HepG2 (cell line): ENCODE results near the gene SPC24. TPM values are rescaled to one million over a fixed set of nuclear protein-coding genes. Genes with fewer than 3 reads are reported as not detected.
A peak's percentile ranks its signal among the peaks of the same experiment; 100 is the strongest.

Experiments
- CERS6 ChIP-seq: sonication (generic); formaldehyde crosslinking; IDR thresholded peaks from 2 replicates; pipeline ENCODE4 v1.5.0; 2020; ENCODE audit warnings: missing genetic modification reagents
- DNMT1 ChIP-seq: sonication (generic); formaldehyde crosslinking; IDR thresholded peaks from 2 replicates; pipeline ENCODE4 v1.5.1; 2020; ENCODE audit warnings: mild to moderate bottlenecking, missing genetic modification reagents
- HHEX ChIP-seq: IDR thresholded peaks from 2 replicates; pipeline ENCODE4 v1.6.1; 2016; ENCODE audit warnings: control low read depth
- KLF15 ChIP-seq: sonication (generic); formaldehyde crosslinking; IDR thresholded peaks from 2 replicates; pipeline ENCODE4 v1.8.1; 2023; ENCODE audit warnings: borderline replicate concordance, mild to moderate bottlenecking, inconsistent platforms, missing genetic modification reagents, mixed read lengths
- NFIC ChIP-seq: IDR thresholded peaks from 2 replicates; pipeline ENCODE4 v1.6.1; 2012; ENCODE audit warnings: mild to moderate bottlenecking, low read length, inconsistent platforms
- PRPF4 ChIP-seq: fragments of 200-400 bp; formaldehyde crosslinking; IDR thresholded peaks from 2 replicates; pipeline ENCODE4 v1.6.1; 2016; ENCODE audit warnings: low read length, low read depth; ENCODE audit not compliant: poor library complexity, severe bottlenecking
- SAP130 ChIP-seq: IDR thresholded peaks from 2 replicates; pipeline ENCODE4 v1.6.1; 2016; ENCODE audit warnings: low read depth
- TEAD3 ChIP-seq: optimal IDR thresholded peaks from 2 replicates; pipeline ENCODE3; 2016; ENCODE audit warnings: borderline replicate concordance
- TFE3 ChIP-seq: IDR thresholded peaks from 2 replicates; pipeline ENCODE4 v1.6.1; 2016
- ZBTB33 ChIP-seq: sonication (generic); formaldehyde crosslinking; IDR thresholded peaks from 2 replicates; pipeline ENCODE4 v1.4.0; 2020; ENCODE audit warnings: missing genetic modification reagents
- ZMAT3 ChIP-seq: sonication (generic); formaldehyde crosslinking; conservative IDR thresholded peaks from 2 replicates; pipeline ENCODE4 v1.7.0; 2021; ENCODE audit warnings: missing genetic modification reagents
- ZNF12 ChIP-seq: sonication (generic); formaldehyde crosslinking; IDR thresholded peaks from 2 replicates; pipeline ENCODE4 v1.5.0; 2020; ENCODE audit warnings: missing genetic modification reagents
- ZNF225 ChIP-seq: sonication (generic); formaldehyde crosslinking; IDR thresholded peaks from 2 replicates; pipeline ENCODE4 v1.4.0; 2020; ENCODE audit warnings: mild to moderate bottlenecking, missing genetic modification reagents
- ZNF232 ChIP-seq: sonication (generic); formaldehyde crosslinking; IDR thresholded peaks from 2 replicates; pipeline ENCODE4 v1.4.0; 2020; ENCODE audit warnings: missing genetic modification reagents, borderline replicate concordance
- ZNF260 ChIP-seq: sonication (generic); formaldehyde crosslinking; IDR thresholded peaks from 2 replicates; pipeline ENCODE4 v1.4.0; 2020; ENCODE audit warnings: missing genetic modification reagents, low read depth, mild to moderate bottlenecking, borderline replicate concordance
- ZNF720 ChIP-seq: sonication (generic); formaldehyde crosslinking; IDR thresholded peaks from 2 replicates; pipeline ENCODE4 v1.4.0; 2020; ENCODE audit warnings: missing genetic modification reagents
- polyA plus RNA-seq, 8 experiments: library from polyadenylated mRNA; depleted of rRNA in 3 of 8; stranded (reverse) in 7 of 8; unstranded in 1 of 8; fragments of >200 nt; fragmentation: Illumina TruSeq in 4 of 8; extraction: Trizol in 4 of 8; gene quantifications; 2 replicates each; pipeline versions ENCODE4 v1.2.1 to v1.2.3, GENCODE V29; 2011 to 2016; ENCODE audit warnings: low read depth in 4 of 8, missing spikeins in 1 of 8, mixed read lengths in 1 of 8; ENCODE audit not compliant: insufficient read depth in 1 of 8
- total RNA-seq, 5 experiments: library from RNA; depleted of rRNA; stranded (reverse); fragments of >200 nt; fragmentation: Illumina TruSeq; extraction: Trizol; gene quantifications; 2 replicates each; pipeline ENCODE4 v1.2.3, GENCODE V29; 2016; ENCODE audit warnings: low read depth in 1 of 5
- TF ChIP-seq, protein P1 (sequence below): sonication (generic); formaldehyde crosslinking; IDR thresholded peaks from 2 replicates; pipeline ENCODE4 v1.4.0; 2020; ENCODE audit warnings: missing genetic modification reagents, low read depth, mild to moderate bottlenecking, borderline replicate concordance
- TF ChIP-seq, protein P2 (sequence below): sonication (generic); formaldehyde crosslinking; IDR thresholded peaks from 2 replicates; pipeline ENCODE4; 2020; ENCODE audit warnings: missing genetic modification reagents, mild to moderate bottlenecking, borderline replicate concordance

SPC24 gene
- total and polyA plus RNA-seq, 2 of the 13 experiments (the other 11 are each of a cell fraction or from before 2014, with no cell fraction given): 10.0 to 46.2 TPM

DNA sequence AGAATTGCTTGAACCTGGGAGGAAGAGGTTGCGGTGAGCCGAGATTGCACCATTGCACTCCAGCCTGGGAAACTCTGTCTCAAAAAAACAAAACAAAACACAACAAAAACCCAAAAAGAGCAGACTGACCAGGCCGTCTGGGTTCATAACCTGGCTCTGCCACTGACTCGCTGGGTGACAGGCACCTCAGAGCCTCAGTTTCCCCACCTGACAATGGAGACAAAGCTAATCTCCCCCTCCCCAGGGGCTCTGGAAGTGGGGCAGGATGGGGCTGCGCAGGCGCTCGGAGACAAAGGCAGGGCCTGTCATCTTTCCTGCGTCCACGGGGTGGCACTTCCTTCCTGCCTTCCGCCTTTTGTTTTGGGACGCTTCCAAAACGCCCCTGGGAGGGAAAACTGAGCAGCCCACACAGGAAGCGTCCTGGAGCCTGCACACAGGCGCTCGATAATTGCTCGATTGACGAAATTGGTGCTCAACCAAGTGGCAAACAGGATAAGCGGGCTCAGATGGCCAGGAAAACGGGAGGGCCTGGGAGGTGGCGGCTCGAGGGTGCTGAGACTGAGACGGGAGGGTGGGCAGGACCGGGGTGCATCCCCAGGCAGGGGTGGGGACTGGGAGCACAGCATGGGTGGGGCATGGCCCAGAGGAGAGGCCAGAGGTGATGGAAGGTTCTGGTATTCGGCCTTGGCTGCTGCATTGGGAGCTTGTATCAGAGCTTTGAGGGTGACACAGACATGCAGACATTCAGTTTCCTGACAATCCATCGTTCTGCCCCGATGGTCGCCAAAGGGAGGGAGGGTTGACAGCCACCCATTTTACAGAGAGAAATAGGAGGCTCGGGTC is 17.8 kb downstream of the SPC24 start (continued):
- TF ChIP-seq ZBTB33 (CRISPR knock-in tag): no peak
- no peak for TF ChIP-seq ZNF232 (CRISPR knock-in tag)
- no peak for TF ChIP-seq CERS6 (CRISPR knock-in tag)
- TF ChIP-seq DNMT1 (CRISPR knock-in tag): no peak
- peak; percentile 44; the same call in 1 of the 2 replicates for TF ChIP-seq NFIC
- TF ChIP-seq TEAD3: peak; percentile 21
- no peak for TF ChIP-seq HHEX
- TF ChIP-seq ZNF720 (CRISPR knock-in tag): no peak
- no peak for TF ChIP-seq ZNF225 (CRISPR knock-in tag)
- TF ChIP-seq, protein P1, sequence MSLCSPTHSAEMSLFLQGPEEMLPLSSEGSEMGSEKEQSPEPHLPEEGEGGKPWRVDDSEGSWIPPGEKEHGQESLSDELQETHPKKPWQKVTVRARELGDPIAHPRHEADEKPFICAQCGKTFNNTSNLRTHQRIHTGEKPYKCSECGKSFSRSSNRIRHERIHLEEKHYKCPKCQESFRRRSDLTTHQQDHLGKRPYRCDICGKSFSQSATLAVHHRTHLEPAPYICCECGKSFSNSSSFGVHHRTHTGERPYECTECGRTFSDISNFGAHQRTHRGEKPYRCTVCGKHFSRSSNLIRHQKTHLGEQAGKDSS (CRISPR knock-in tag): peak; percentile 70; the same call in 1 of the 2 replicates
- no peak for TF ChIP-seq ZNF12 (CRISPR knock-in tag)
- TF ChIP-seq KLF15: no peak
- TF ChIP-seq TFE3 (CRISPR knock-in tag): no peak
- TF ChIP-seq ZNF260: no peak
- no peak for TF ChIP-seq ZMAT3
- TF ChIP-seq, protein P2, sequence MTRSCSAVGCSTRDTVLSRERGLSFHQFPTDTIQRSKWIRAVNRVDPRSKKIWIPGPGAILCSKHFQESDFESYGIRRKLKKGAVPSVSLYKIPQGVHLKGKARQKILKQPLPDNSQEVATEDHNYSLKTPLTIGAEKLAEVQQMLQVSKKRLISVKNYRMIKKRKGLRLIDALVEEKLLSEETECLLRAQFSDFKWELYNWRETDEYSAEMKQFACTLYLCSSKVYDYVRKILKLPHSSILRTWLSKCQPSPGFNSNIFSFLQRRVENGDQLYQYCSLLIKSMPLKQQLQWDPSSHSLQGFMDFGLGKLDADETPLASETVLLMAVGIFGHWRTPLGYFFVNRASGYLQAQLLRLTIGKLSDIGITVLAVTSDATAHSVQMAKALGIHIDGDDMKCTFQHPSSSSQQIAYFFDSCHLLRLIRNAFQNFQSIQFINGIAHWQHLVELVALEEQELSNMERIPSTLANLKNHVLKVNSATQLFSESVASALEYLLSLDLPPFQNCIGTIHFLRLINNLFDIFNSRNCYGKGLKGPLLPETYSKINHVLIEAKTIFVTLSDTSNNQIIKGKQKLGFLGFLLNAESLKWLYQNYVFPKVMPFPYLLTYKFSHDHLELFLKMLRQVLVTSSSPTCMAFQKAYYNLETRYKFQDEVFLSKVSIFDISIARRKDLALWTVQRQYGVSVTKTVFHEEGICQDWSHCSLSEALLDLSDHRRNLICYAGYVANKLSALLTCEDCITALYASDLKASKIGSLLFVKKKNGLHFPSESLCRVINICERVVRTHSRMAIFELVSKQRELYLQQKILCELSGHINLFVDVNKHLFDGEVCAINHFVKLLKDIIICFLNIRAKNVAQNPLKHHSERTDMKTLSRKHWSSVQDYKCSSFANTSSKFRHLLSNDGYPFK (CRISPR knock-in tag): 0 out of 2 replicates have a peak, but pooled peaks have one; percentile 18
- TF ChIP-seq PRPF4: no peak
- peak; percentile 50 for TF ChIP-seq SAP130
